Osteoblast (primary cell): Measurements from ENCODE around the gene MAPKAP1. TPM values are rescaled to one million over a fixed set of nuclear protein-coding genes. Genes with fewer than 3 reads are reported as not detected.

Source experiments
- DNase-seq: peaks from one replicate; pipeline ENCODE4 v3.0.0; 2011; ENCODE audit warnings: low spot score, mixed read lengths; ENCODE audit not compliant: insufficient read length; ENCODE audit errors: missing footprints
- H2AFZ ChIP-seq: 2 replicates; pipeline ENCODE4 v1.6.0; 2011; ENCODE audit warnings: mild to moderate bottlenecking, low read length
- H3K27ac ChIP-seq: 2 replicates; pipeline ENCODE4 v1.5.1; 2011; ENCODE audit warnings: mild to moderate bottlenecking, low read depth, low read length, moderate library complexity
- H3K27me3 ChIP-seq: 2 replicates; pipeline ENCODE4 v1.6.0; 2012; ENCODE audit warnings: mild to moderate bottlenecking, control low read depth, inconsistent platforms, low read length, moderate library complexity; ENCODE audit not compliant: insufficient read depth
- H3K36me3 ChIP-seq: 2 replicates; pipeline ENCODE4 v1.5.1; 2011; ENCODE audit warnings: mild to moderate bottlenecking, low read length, control low read depth, moderate library complexity; ENCODE audit not compliant: insufficient read depth
- H3K4me1 ChIP-seq: 2 replicates; pipeline ENCODE4 v1.5.1; 2011; ENCODE audit warnings: mild to moderate bottlenecking, low read length, control low read depth, moderate library complexity; ENCODE audit not compliant: insufficient read depth
- H3K4me2 ChIP-seq: 2 replicates; pipeline ENCODE4 v1.6.0; 2011; ENCODE audit warnings: mild to moderate bottlenecking, low read length; ENCODE audit not compliant: insufficient read depth
- H3K4me3 ChIP-seq: fragments of 200-600 bp; sonication (generic); 3 replicates; pipeline ENCODE4 v1.5.1; 2012; ENCODE audit warnings: mild to moderate bottlenecking, low read length, inconsistent platforms; ENCODE audit not compliant: insufficient read depth
- H3K79me2 ChIP-seq: 2 replicates; pipeline ENCODE4 v1.6.0; 2012; ENCODE audit warnings: mild to moderate bottlenecking, low read length, control low read depth, inconsistent platforms; ENCODE audit not compliant: insufficient read depth
- H3K9me3 ChIP-seq: 2 replicates; pipeline ENCODE4 v1.5.1; 2011; ENCODE audit warnings: low read depth, low read length, control low read depth
- H4K20me1 ChIP-seq: 2 replicates; pipeline ENCODE4 v1.6.0; 2012; ENCODE audit warnings: mild to moderate bottlenecking, low read length, control low read depth; ENCODE audit not compliant: insufficient read depth
- CTCF ChIP-seq: IDR thresholded peaks from 2 replicates; pipeline ENCODE4 v1.5.1; 2011; ENCODE audit warnings: mild to moderate bottlenecking, low read depth, low read length, moderate library complexity; ENCODE audit errors: extremely low read depth
- total RNA-seq: library from RNA; depleted of rRNA; stranded (reverse); fragments of >200 nt; gene quantifications from 2 replicates; pipeline ENCODE4 v1.2.3, GENCODE V29; 2012

Gene MAPKAP1
- total RNA-seq, 1 donor = 72.4 TPM

- peak overlapping the region; percentile 72 for H3K27ac ChIP-seq
- H2AFZ ChIP-seq = peak overlapping the region; percentile 91
- no peaks in the 10 kb centered on the region for H4K20me1 ChIP-seq
- peak; percentile 62 for DNase-seq
- H3K4me2 ChIP-seq = peak overlapping the region; percentile 92
- no peak for TF ChIP-seq CTCF
- peaks cover 4% of the 10 kb centered on the region for H3K36me3 ChIP-seq
- H3K4me1 ChIP-seq = peaks cover 39% of the 10 kb centered on the region
- peak overlapping the region; percentile 95 for H3K4me3 ChIP-seq
- no peaks in the 10 kb centered on the region for H3K9me3 ChIP-seq
- H3K27me3 ChIP-seq = no peaks in the 10 kb centered on the region
- H3K79me2 ChIP-seq = peaks cover 62% of the 10 kb centered on the region
These were observed 41.6 kb upstream of the MAPKAP1 start for GRCh38 chr9:125748446-125749099.

GRCh38 chr9:125747765-125748445 lies 40.9 kb upstream of the MAPKAP1 start:
- peaks cover 57% of the 10 kb centered on the region for H3K79me2 ChIP-seq

GRCh38 chr9:125747053-125747764 lies 40.2 kb upstream of the MAPKAP1 start, which contains the start of gene PBX3:
Gene PBX3 (plus strand): TSS chr9:125747373.
- no peaks in the 10 kb centered on the region for H3K27me3 ChIP-seq
- peak; percentile 91 for DNase-seq
- H4K20me1 ChIP-seq = no peaks in the 10 kb centered on the region
- H3K4me1 ChIP-seq = peaks cover 39% of the 10 kb centered on the region
- peak within 1 kb of the TSS; percentile 72 for H3K27ac ChIP-seq
- no peak for TF ChIP-seq CTCF
- peaks cover 4% of the 10 kb centered on the region for H3K36me3 ChIP-seq
- H3K79me2 ChIP-seq = peaks cover 50% of the 10 kb centered on the region
- H3K4me3 ChIP-seq = peak within 1 kb of the TSS; percentile 95
- H3K9me3 ChIP-seq = no peaks in the 10 kb centered on the region
- H3K4me2 ChIP-seq = peak within 1 kb of the TSS; percentile 92
- H2AFZ ChIP-seq = peak within 1 kb of the TSS; percentile 91

More at GRCh38 chr9:125747765-125748445, 40.9 kb upstream of the MAPKAP1 start:
- Histone ChIP-seq H4K20me1 (no peaks in the 10 kb centered on the region), H3K27me3 (no peaks in the 10 kb centered on the region), H2AFZ (peak overlapping the region; percentile 91), H3K4me2 (peak overlapping the region; percentile 92), H3K4me1 (peaks cover 39% of the 10 kb centered on the region), H3K4me3 (peak overlapping the region; percentile 95), H3K9me3 (no peaks in the 10 kb centered on the region), H3K27ac (peak overlapping the region; percentile 72), H3K36me3 (peaks cover 4% of the 10 kb centered on the region)
- TF ChIP-seq CTCF = no peak
- peak; percentile 90 for DNase-seq

GRCh38 chr9:125746774-125747052 lies 39.7 kb upstream of the MAPKAP1 start:
- no peak for TF ChIP-seq CTCF
- Histone ChIP-seq H3K79me2 (peaks cover 45% of the 10 kb centered on the region), H3K27ac (no peak overlapping the region), H4K20me1 (no peaks in the 10 kb centered on the region), H3K27me3 (no peaks in the 10 kb centered on the region), H3K4me3 (peak overlapping the region; percentile 78), H3K9me3 (no peaks in the 10 kb centered on the region), H3K4me2 (no peak overlapping the region), H2AFZ (no peak overlapping the region), H3K36me3 (peaks cover 2% of the 10 kb centered on the region), H3K4me1 (peaks cover 39% of the 10 kb centered on the region)
- no peak for DNase-seq
